Esophagus muscularis mucosa (tissue), 3 donors: Measurements from ENCODE around the gene INHBA.

Experiments used
- POLR2A ChIP-seq: fragments of 450-650 bp; IDR thresholded peaks from one replicate; pipeline ENCODE4 v1.6.1; 2017; ENCODE audit warnings: antibody characterized with exemption, moderate library complexity, mild to moderate bottlenecking, low read depth
- POLR2AphosphoS5 ChIP-seq, 2 donors: sonication (generic); formaldehyde crosslinking; IDR thresholded peaks; one replicate each; pipeline ENCODE4 v1.6.1; 2017; ENCODE audit warnings: antibody characterized with exemption in 2 of 2
- TF ChIP-seq, protein P1 (sequence below), 3 experiments: fragments of 200-600 bp in 2 of 3; fragments of 450-650 bp in 1 of 3; sonication (generic) in 2 of 3; IDR thresholded peaks; one replicate each; pipeline ENCODE4 v1.5.1; 2017 to 2019; ENCODE audit warnings: antibody characterized with exemption in 3 of 3, mild to moderate bottlenecking in 2 of 3, moderate library complexity in 1 of 3

DNA sequence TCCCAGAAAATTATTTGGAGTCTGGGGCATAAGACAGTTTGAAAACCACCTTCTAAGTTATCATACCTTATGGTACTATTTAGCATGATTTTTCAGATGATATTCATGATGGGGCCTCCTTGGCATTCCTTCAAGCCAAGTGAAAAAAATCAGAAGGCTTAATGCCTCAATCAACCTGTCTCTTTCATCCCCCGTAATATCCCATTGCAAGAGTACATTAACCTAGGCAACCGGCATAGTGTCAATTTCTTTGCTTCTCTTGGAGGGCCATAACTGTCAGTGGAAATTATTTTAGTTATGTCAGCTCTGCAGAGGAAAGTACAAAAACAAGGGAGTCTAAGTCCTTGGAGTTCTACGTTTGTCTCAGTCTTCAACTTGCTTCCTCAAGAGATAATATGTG lies 43.4 kb downstream of the INHBA start:
- TF ChIP-seq, protein P1, sequence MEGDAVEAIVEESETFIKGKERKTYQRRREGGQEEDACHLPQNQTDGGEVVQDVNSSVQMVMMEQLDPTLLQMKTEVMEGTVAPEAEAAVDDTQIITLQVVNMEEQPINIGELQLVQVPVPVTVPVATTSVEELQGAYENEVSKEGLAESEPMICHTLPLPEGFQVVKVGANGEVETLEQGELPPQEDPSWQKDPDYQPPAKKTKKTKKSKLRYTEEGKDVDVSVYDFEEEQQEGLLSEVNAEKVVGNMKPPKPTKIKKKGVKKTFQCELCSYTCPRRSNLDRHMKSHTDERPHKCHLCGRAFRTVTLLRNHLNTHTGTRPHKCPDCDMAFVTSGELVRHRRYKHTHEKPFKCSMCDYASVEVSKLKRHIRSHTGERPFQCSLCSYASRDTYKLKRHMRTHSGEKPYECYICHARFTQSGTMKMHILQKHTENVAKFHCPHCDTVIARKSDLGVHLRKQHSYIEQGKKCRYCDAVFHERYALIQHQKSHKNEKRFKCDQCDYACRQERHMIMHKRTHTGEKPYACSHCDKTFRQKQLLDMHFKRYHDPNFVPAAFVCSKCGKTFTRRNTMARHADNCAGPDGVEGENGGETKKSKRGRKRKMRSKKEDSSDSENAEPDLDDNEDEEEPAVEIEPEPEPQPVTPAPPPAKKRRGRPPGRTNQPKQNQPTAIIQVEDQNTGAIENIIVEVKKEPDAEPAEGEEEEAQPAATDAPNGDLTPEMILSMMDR (IDR thresholded peaks at IDR 0.05): no peak
- TF ChIP-seq POLR2A (no peak), POLR2AphosphoS5 (IDR thresholded peaks at IDR 0.05) (no peak)
